HepG2 (cell line): ENCODE results near the gene PPCS. TPM values are rescaled to one million over a fixed set of nuclear protein-coding genes. Genes with fewer than 3 reads are reported as not detected.

Experiments
- ATAC-seq: fragments of 200-7000 bp; cut with Tn5 transposase; 3 replicates; pipeline ENCODE4 v1.9.1; 2020; ENCODE audit warnings: mild to moderate bottlenecking, moderate library complexity
- BruUV-seq: library from RNA; stranded (reverse); fragments of 400-500 nt; replicated peaks from 2 replicates; lab custom pipeline; 2021; lab: Mats Ljungman, UMichigan
- CTCF ChIA-PET: fragments of 300-600 bp; formaldehyde crosslinking; extraction: SDS; loops from one replicate; lab custom pipeline; 2021; ENCODE audit warnings: low total read pairs, inconsistent platforms, low intra/inter-chr PET ratio; lab: Yijun Ruan, JAX
- POLR2A ChIA-PET: fragments of 350-600 bp; sonication (Branson Sonifier 250); formaldehyde crosslinking; loops from one replicate; lab custom pipeline; 2020; ENCODE audit warnings: antibody characterized with exemption, inconsistent platforms; lab: Yijun Ruan, JAX
- DNase-seq: peaks from one replicate; pipeline ENCODE4 v3.0.0-alpha.2; 2015; ENCODE audit warnings: low spot score
- FAIRE-seq: peaks from 3 replicates; lab custom pipeline; 2011; peaks lifted over from hg19 to GRCh38; lab: Jason Lieb, UNC
- H2AFZ ChIP-seq: one replicate; pipeline ENCODE4 v1.6.1; 2011; ENCODE audit warnings: low read length, inconsistent platforms
- H3K27ac ChIP-seq: fragments of 300-600 bp; 3 replicates; pipeline ENCODE4 v1.8.0; 2011; ENCODE audit warnings: mixed run types, mild to moderate bottlenecking, mixed read lengths, low read length, inconsistent platforms; ENCODE audit not compliant: insufficient read depth; ENCODE audit errors: extremely low read length
- H3K27me3 ChIP-seq, 2 experiments: fragments of 200-600 bp in 1 of 2; 2 replicates in 1 of 2; 3 replicates in 1 of 2; pipeline versions ENCODE4 v1.6.0 to v1.8.0; 2011; ENCODE audit warnings: low read length in 2 of 2, mild to moderate bottlenecking in 2 of 2, moderate library complexity in 2 of 2, inconsistent platforms in 1 of 2; ENCODE audit not compliant: insufficient read depth in 2 of 2, control insufficient read depth in 1 of 2
- H3K36me3 ChIP-seq, 2 experiments: fragments of 200-600 bp in 1 of 2; replicated peaks in 1 of 2; 2 replicates in 1 of 2; 3 replicates in 1 of 2; pipeline versions ENCODE4 v1.5.1 to v1.8.0; 2011; ENCODE audit warnings: low read length in 2 of 2, inconsistent platforms in 1 of 2; ENCODE audit not compliant: insufficient read depth in 2 of 2, control insufficient read depth in 1 of 2
- H3K4me1 ChIP-seq: 2 replicates; pipeline ENCODE4 v1.5.1; 2012; ENCODE audit warnings: low read length, inconsistent platforms; ENCODE audit not compliant: insufficient read depth
- H3K4me2 ChIP-seq: 2 replicates; pipeline ENCODE4 v1.6.0; 2011; ENCODE audit warnings: low read depth, low read length, inconsistent platforms
- H3K4me3 ChIP-seq, 3 experiments: fragments of 200-600 bp in 1 of 3; sonication (generic), shearing (Covaris generic) in 1 of 3; replicated peaks in 1 of 3; 2 replicates each; pipeline ENCODE4 v1.5.1; 2011 to 2016; ENCODE audit warnings: low read length in 3 of 3, inconsistent platforms in 2 of 3, low read depth in 2 of 3, mild to moderate bottlenecking in 2 of 3, control low read depth in 1 of 3, mixed read lengths in 1 of 3; ENCODE audit not compliant: insufficient read depth in 1 of 3
- H3K79me2 ChIP-seq: one replicate; pipeline ENCODE4 v1.6.1; 2011; ENCODE audit warnings: low read length, inconsistent platforms; ENCODE audit not compliant: insufficient read depth
- H3K9ac ChIP-seq: 2 replicates; pipeline ENCODE4 v1.6.0; 2011; ENCODE audit warnings: mild to moderate bottlenecking, low read depth, low read length, inconsistent platforms; ENCODE audit not compliant: insufficient read depth
- H3K9me3 ChIP-seq: 2 replicates; pipeline ENCODE4 v1.5.1; 2012; ENCODE audit warnings: mild to moderate bottlenecking, low read length
- H4K20me1 ChIP-seq: 2 replicates; pipeline ENCODE4 v1.6.0; 2011; ENCODE audit warnings: inconsistent platforms, mild to moderate bottlenecking, low read length, moderate library complexity; ENCODE audit not compliant: insufficient read depth
- CHD4 ChIP-seq: fragments of 200-600 bp; sonication (generic); IDR thresholded peaks from 2 replicates; pipeline ENCODE4 v1.7.0; 2017; ENCODE audit warnings: mild to moderate bottlenecking, low read length, borderline replicate concordance
- EP300 ChIP-seq, 3 experiments: sonication (generic) in 1 of 3; formaldehyde crosslinking in 1 of 3; IDR thresholded peaks; 2 replicates each; pipeline versions ENCODE4 v1.5.1 to v1.6.1; 2011 to 2020; ENCODE audit warnings: low read depth in 2 of 3, low read length in 2 of 3, borderline replicate concordance in 1 of 3, improper control_type of control experiment in 1 of 3, mild to moderate bottlenecking in 1 of 3, missing genetic modification reagents in 1 of 3, moderate library complexity in 1 of 3
- HNF4A ChIP-seq: sonication (generic); formaldehyde crosslinking; IDR thresholded peaks from 2 replicates; pipeline ENCODE4 v1.4.0; 2020; ENCODE audit warnings: missing genetic modification reagents
- KDM6A ChIP-seq: IDR thresholded peaks from 2 replicates; pipeline ENCODE4 v1.6.1; 2016; ENCODE audit warnings: low read depth
- MAFF ChIP-seq: IDR thresholded peaks from 2 replicates; pipeline ENCODE4 v1.6.1; 2011; ENCODE audit warnings: low read depth, low read length, improper control_type of control experiment
- NFATC3 ChIP-seq: sonication (generic); formaldehyde crosslinking; IDR thresholded peaks from 2 replicates; pipeline ENCODE4 v1.5.1; 2020; ENCODE audit warnings: mild to moderate bottlenecking, missing genetic modification reagents
- SOX13 ChIP-seq, 3 experiments: fragments of 450-650 bp in 1 of 3; sonication (generic) in 1 of 3; formaldehyde crosslinking in 1 of 3; IDR thresholded peaks in 2 of 3; conservative IDR thresholded peaks in 1 of 3; 2 replicates each; pipeline versions ENCODE4 v1.5.0 to v1.6.1; 2016 to 2020; ENCODE audit warnings: antibody characterized with exemption in 1 of 3, mild to moderate bottlenecking in 1 of 3, missing compliant biosample characterization in 1 of 3, missing genetic modification reagents in 1 of 3, moderate library complexity in 1 of 3
- SOX5 ChIP-seq: IDR thresholded peaks from 2 replicates; pipeline ENCODE4 v1.6.1; 2016; ENCODE audit warnings: borderline replicate concordance
- SOX6 ChIP-seq, 2 experiments: fragments of 450-650 bp in 1 of 2; sonication (generic) in 1 of 2; formaldehyde crosslinking in 1 of 2; IDR thresholded peaks; 2 replicates each; pipeline versions ENCODE4 v1.4.0 to v1.6.1; 2017 to 2020; ENCODE audit warnings: antibody characterized with exemption in 1 of 2, mild to moderate bottlenecking in 1 of 2, missing genetic modification reagents in 1 of 2
- ZNF234 ChIP-seq: sonication (generic); formaldehyde crosslinking; conservative IDR thresholded peaks from 2 replicates; pipeline ENCODE4 v1.5.1; 2020; ENCODE audit warnings: mild to moderate bottlenecking, missing genetic modification reagents
- ZNF260 ChIP-seq: sonication (generic); formaldehyde crosslinking; IDR thresholded peaks from 2 replicates; pipeline ENCODE4 v1.4.0; 2020; ENCODE audit warnings: missing genetic modification reagents, low read depth, mild to moderate bottlenecking, borderline replicate concordance
- ZNF264 ChIP-seq: sonication (generic); formaldehyde crosslinking; IDR thresholded peaks from 2 replicates; pipeline ENCODE4 v1.4.0; 2020; ENCODE audit warnings: missing genetic modification reagents
- ZNF547 ChIP-seq: sonication (generic); formaldehyde crosslinking; IDR thresholded peaks from 2 replicates; pipeline ENCODE4 v1.5.1; 2020; ENCODE audit warnings: mild to moderate bottlenecking, missing genetic modification reagents
- ZNF563 ChIP-seq: sonication (generic); formaldehyde crosslinking; IDR thresholded peaks from 2 replicates; pipeline ENCODE4 v1.8.0; 2022; ENCODE audit warnings: mild to moderate bottlenecking, moderate library complexity, missing genetic modification reagents
- ZNF670 ChIP-seq: sonication (generic); formaldehyde crosslinking; IDR thresholded peaks from 2 replicates; pipeline ENCODE4 v1.8.0; 2022; ENCODE audit warnings: mild to moderate bottlenecking, missing genetic modification reagents, borderline replicate concordance
- ZNF879 ChIP-seq: sonication (generic); formaldehyde crosslinking; IDR thresholded peaks from 2 replicates; pipeline ENCODE4 v1.8.1; 2023; ENCODE audit warnings: missing genetic modification reagents
- WGBS: methylation state at CpG from one replicate; pipeline ENCODE4 v1.1.6; 2017; ENCODE audit warnings: low lambda C conversion rate; 5-methylcytosine and 5-hydroxymethylcytosine counted together
- in situ Hi-C: cut with HindIII; loops from 2 replicates; pipeline ENCODE4 v1.10.0; 2017; ENCODE audit warnings: low pct_unique_long_range_greater_than_20kb; ENCODE audit not compliant: extremely low pct_ligation_motif_present
- intact Hi-C: fragments of 100-400 bp; cut with micrococcal nuclease; formaldehyde crosslinking; loops from one replicate; pipeline ENCODE4 v1.10.0; 2022; ENCODE audit not compliant: unreplicated experiment
- polyA plus RNA-seq, 8 experiments: library from polyadenylated mRNA; depleted of rRNA in 3 of 8; stranded (reverse) in 7 of 8; unstranded in 1 of 8; fragments of >200 nt; fragmentation: Illumina TruSeq in 4 of 8; extraction: Trizol in 4 of 8; gene quantifications; 2 replicates each; pipeline versions ENCODE4 v1.2.1 to v1.2.3, GENCODE V29; 2011 to 2016; ENCODE audit warnings: low read depth in 4 of 8, missing spikeins in 1 of 8, mixed read lengths in 1 of 8; ENCODE audit not compliant: insufficient read depth in 1 of 8
- total RNA-seq, 5 experiments: library from RNA; depleted of rRNA; stranded (reverse); fragments of >200 nt; fragmentation: Illumina TruSeq; extraction: Trizol; gene quantifications; 2 replicates each; pipeline ENCODE4 v1.2.3, GENCODE V29; 2016; ENCODE audit warnings: low read depth in 1 of 5
- TF ChIP-seq, protein P1 (sequence below): sonication (generic); formaldehyde crosslinking; IDR thresholded peaks from 2 replicates; pipeline ENCODE4 v1.4.0; 2020; ENCODE audit warnings: missing genetic modification reagents
- TF ChIP-seq, protein P2 (sequence below): sonication (generic); formaldehyde crosslinking; IDR thresholded peaks from 2 replicates; pipeline ENCODE4 v1.5.0; 2020; ENCODE audit warnings: mild to moderate bottlenecking, missing genetic modification reagents
- TF ChIP-seq, protein P3 (sequence below): sonication (generic); formaldehyde crosslinking; IDR thresholded peaks from 2 replicates; pipeline ENCODE4 v1.4.0; 2020; ENCODE audit warnings: low read depth, mild to moderate bottlenecking, missing genetic modification reagents

The PPCS gene
- total and polyA plus RNA-seq, 2 of the 13 experiments (the other 11 are each of a cell fraction or from before 2014, with no cell fraction given) = 13.4 to 38.9 TPM

DNA sequence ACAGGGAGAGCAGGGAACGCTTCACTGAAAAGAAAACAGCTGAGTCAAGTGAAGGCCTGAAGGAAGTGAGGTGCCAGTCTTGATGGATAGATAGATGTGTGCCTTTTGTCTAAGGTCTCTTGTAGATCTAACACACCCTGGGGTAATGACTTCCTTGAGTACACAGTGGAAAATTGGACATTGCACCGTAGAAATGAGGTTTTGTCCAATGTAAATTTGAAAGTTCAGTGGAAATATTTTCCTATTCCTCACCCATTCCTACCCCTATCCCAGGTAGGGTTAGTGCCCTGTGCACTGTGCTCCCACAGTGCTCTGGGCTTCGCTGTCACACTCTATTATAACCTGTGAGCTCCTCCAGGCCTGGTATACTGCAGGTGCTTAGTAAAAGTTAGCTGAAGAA is 24.8 kb upstream of the PPCS start:
- Histone ChIP-seq H3K36me3 (no peaks in the 10 kb centered on the region), H3K4me1 (peaks cover 42% of the 10 kb centered on the region), H3K4me3 (0 out of 6 replicates have a peak overlapping the region, but pooled peaks of 1 of the 3 experiments have one; percentile 5), H3K27ac (no peak overlapping the region), H3K79me2 (no peaks in the 10 kb centered on the region), H4K20me1 (no peaks in the 10 kb centered on the region), H3K27me3 (no peaks in the 10 kb centered on the region), H3K4me2 (peak overlapping the region; percentile 46), H3K9ac (no peak overlapping the region), H3K9me3 (no peaks in the 10 kb centered on the region), H2AFZ (no peak overlapping the region)
- intact Hi-C loops (no loop called here), in situ Hi-C loops (no loop called here)
- no TSS peak for BruUV-seq
- 12% methylated on average over 3 of the region's 3 CpGs for WGBS
- peak; percentile 55 for FAIRE-seq
- CTCF ChIA-PET = no interaction called here
- peak; percentile 35 for DNase-seq
- peak; percentile 82 for ATAC-seq
- POLR2A ChIA-PET = no interaction called here
- no peak for TF ChIP-seq SOX13 (IDR thresholded peaks at IDR 0.05)
- TF ChIP-seq SOX13 (CRISPR knock-in tag; conservative IDR thresholded peaks at IDR 0.05 in 1 of 2, IDR thresholded peaks at IDR 0.05 in 1 of 2) = peak in 1 of 2 experiments; percentile 25; a peak in 1 of 4 replicates
- no peak for TF ChIP-seq CHD4
- no peak for TF ChIP-seq NFATC3 (CRISPR knock-in tag)
- TF ChIP-seq HNF4A (CRISPR knock-in tag) = peak; percentile 63
- no peak for TF ChIP-seq ZNF670 (CRISPR knock-in tag)
- TF ChIP-seq MAFF = no peak
- TF ChIP-seq ZNF264 (CRISPR knock-in tag) = peak; percentile 92
- no peak for TF ChIP-seq ZNF563 (CRISPR knock-in tag)
- TF ChIP-seq, protein P1, sequence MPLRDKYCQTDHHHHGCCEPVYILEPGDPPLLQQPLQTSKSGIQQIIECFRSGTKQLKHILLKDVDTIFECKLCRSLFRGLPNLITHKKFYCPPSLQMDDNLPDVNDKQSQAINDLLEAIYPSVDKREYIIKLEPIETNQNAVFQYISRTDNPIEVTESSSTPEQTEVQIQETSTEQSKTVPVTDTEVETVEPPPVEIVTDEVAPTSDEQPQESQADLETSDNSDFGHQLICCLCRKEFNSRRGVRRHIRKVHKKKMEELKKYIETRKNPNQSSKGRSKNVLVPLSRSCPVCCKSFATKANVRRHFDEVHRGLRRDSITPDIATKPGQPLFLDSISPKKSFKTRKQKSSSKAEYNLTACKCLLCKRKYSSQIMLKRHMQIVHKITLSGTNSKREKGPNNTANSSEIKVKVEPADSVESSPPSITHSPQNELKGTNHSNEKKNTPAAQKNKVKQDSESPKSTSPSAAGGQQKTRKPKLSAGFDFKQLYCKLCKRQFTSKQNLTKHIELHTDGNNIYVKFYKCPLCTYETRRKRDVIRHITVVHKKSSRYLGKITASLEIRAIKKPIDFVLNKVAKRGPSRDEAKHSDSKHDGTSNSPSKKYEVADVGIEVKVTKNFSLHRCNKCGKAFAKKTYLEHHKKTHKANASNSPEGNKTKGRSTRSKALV = no peak
- TF ChIP-seq, protein P2, sequence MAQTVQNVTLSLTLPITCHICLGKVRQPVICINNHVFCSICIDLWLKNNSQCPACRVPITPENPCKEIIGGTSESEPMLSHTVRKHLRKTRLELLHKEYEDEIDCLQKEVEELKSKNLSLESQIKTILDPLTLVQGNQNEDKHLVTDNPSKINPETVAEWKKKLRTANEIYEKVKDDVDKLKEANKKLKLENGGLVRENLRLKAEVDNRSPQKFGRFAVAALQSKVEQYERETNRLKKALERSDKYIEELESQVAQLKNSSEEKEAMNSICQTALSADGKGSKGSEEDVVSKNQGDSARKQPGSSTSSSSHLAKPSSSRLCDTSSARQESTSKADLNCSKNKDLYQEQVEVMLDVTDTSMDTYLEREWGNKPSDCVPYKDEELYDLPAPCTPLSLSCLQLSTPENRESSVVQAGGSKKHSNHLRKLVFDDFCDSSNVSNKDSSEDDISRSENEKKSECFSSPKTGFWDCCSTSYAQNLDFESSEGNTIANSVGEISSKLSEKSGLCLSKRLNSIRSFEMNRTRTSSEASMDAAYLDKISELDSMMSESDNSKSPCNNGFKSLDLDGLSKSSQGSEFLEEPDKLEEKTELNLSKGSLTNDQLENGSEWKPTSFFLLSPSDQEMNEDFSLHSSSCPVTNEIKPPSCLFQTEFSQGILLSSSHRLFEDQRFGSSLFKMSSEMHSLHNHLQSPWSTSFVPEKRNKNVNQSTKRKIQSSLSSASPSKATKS (CRISPR knock-in tag) = no peak
- 0 out of 2 replicates have a peak, but pooled peaks have one; percentile 16 for TF ChIP-seq SOX5 (CRISPR knock-in tag)
- no peak for TF ChIP-seq ZNF260 (CRISPR knock-in tag)
- peak; percentile 61; the same call in 1 of the 2 replicates for TF ChIP-seq KDM6A
- no peak for TF ChIP-seq ZNF234
- TF ChIP-seq EP300 (IDR thresholded peaks at IDR 0.05; ENCODE audit: low read depth in 2 of 2, low read length in 2 of 2) = peak in 1 of 2 experiments; percentile 37; a peak in 1 of 4 replicates
- peak; percentile 29; the same call in 1 of the 2 replicates for TF ChIP-seq EP300 (CRISPR knock-in tag; IDR thresholded peaks at IDR 0.05; ENCODE audit: borderline replicate concordance)
- TF ChIP-seq ZNF879 (CRISPR knock-in tag) = no peak
- no peak for TF ChIP-seq ZNF547 (CRISPR knock-in tag)
- no peak for TF ChIP-seq SOX6 (IDR thresholded peaks at IDR 0.05)
- peak; percentile 32; the same call in 1 of the 2 replicates for TF ChIP-seq SOX6 (CRISPR knock-in tag; IDR thresholded peaks at IDR 0.05)
- TF ChIP-seq, protein P3, sequence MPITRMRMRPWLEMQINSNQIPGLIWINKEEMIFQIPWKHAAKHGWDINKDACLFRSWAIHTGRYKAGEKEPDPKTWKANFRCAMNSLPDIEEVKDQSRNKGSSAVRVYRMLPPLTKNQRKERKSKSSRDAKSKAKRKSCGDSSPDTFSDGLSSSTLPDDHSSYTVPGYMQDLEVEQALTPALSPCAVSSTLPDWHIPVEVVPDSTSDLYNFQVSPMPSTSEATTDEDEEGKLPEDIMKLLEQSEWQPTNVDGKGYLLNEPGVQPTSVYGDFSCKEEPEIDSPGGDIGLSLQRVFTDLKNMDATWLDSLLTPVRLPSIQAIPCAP (CRISPR knock-in tag) = no peak
